CD4-positive, alpha-beta T cell treated with Interleukin-1 beta for 1 hour (primary cell): ENCODE measurements around the gene BMERB1.
"Not testable (repeated sequence)": the region's sequence is repeated elsewhere in the genome, so short reads cannot be mapped to it uniquely, and the experiment has no call there.

Experiments used
- DNase-seq, 2 donors: peaks; one replicate each; pipeline ENCODE4 v3.0.0-alpha.2; 2020 to 2022

The BMERB1 gene

DNA sequence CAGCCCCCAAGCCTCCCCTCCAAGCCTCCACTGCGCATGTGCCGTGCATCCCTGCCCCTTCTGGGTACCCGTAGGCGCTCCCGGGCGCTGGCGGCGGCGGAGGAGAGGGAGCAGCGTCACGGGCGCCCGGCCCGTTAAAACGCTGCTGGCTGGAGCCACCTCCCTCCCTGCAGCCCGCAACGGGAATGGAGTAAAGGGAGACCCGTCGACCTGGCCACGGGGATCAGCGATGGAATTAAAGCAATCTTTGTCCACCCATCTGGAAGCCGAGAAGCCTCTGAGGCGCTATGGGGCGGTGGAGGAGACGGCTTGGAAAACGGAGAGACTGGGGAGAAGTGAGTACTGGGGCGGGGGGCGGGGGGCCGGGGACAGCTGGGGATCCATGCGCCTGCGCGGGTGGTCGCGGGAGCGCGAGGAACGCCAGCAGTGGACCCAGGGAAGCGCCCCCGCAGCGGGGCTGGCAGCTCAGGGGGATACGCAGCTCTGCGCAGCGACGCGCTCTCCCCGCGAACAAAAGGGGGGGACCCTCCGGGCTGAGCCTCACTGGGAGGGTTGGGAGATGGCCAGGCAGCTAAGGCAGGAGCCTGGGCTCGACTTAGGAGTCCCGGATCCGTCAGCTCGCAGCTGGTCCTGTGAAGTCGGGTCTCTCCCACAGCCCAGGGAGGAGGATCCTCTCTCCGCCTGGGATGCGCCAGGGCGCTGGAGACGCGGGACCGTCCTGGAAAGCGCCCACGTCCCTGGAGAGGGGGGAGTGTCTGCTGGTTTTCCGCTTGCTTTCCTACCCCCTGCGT lies at the start of gene BMERB1:
Gene BMERB1, plus strand, starts transcription at position 164 of the 791 bp plus-strand sequence. Its CDS starts 66 bp downstream, at position 230.
- peak; percentile 40 to 49 for DNase-seq

- DNase-seq, result not testable (repeated sequence)
Measured at GRCh38 chr16:15388060-15388459, 46.3 kb upstream of the BMERB1 start.

DNA sequence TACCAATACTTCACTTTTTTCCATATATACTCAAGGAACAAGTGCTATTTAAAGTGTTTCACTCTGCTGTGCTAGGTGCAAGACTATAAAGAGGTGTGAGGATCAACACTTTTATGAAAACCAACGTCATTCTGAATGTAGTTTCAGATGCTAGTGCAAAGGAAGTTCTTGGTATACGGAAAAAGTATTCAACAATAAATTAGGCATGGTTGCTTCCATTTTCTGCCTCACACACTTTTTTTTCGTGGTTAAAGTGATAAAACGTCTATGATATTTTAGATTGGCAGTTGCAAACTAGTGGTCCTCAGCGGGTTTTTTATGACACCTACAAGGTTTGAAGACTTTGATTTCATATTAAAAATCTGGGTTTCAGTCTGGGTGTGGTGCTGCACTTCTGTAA lies 44.5 kb upstream of the BMERB1 start:
- DNase-seq, result peak in 1 of 2 donors; percentile 8

DNA sequence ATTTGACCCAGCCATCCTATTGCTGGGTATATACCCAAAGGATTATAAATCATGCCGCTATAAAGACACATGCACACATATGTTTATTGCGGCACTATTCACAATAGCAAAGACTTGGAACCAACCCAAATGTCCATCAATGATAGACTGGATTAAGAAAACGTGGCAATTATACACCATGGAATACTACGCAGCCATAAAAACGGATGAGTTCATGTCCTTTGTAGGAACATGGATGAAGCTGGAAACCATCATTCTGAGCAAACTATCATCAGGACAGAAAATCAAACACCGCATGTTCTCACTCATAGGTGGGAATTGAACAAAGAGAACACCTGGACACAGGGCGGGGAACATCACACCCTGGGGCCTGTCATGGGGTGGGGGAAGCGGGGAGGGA lies 41.4 kb upstream of the BMERB1 start:
- not testable (repeated sequence) for DNase-seq

GRCh38 chr16:15395631-15396508 lies 38.5 kb upstream of the BMERB1 start, which contains the start of gene MPV17L:
TSS of gene MPV17L (plus strand) at chr16:15395754. CDS start at chr16:15395898, 144 bp downstream.
- DNase-seq, result not testable (repeated sequence)

GRCh38 chr16:15396509-15396829 lies 37.9 kb upstream of the BMERB1 start:
- DNase-seq, result not testable (repeated sequence)

GRCh38 chr16:15396948-15397594 lies 37.3 kb upstream of the BMERB1 start:
- DNase-seq, result no peak

DNA sequence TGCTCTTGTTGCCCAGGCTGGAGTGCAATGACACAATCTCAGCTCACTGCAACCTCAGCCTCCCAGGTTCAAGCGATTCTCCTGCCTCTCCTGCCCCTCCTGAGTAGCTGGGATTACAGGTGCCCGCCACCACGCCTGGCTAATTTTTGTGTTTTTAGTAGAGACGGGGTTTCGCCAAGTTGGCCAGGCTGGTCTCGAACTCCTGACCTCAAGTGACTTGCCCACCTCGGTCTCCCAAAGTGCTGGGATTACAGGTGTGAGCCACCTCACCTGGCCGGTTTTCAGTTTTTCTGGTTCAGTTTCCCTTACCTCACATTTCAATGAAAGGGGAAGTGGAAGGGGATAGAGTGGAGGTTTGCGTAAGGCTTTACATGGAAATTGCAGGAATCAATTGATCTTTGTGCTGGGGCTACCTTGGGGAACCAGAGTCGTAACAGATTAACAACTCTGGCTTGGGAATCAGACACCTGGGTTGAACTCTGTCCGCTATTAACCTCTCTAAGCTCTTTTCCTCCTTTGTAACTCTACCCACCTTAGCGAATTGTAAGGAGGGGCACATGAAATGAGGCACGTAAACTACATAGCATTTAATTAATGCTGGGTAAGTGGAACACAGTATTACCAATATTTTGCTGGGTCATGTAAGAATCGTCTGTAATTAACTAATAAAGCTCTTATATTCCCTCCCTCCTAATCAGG lies 35.6 kb upstream of the BMERB1 start:
- DNase-seq, result no peak

- DNase-seq, result no peak
Measured at GRCh38 chr16:15399317-15399716, 35.1 kb upstream of the BMERB1 start.

DNA sequence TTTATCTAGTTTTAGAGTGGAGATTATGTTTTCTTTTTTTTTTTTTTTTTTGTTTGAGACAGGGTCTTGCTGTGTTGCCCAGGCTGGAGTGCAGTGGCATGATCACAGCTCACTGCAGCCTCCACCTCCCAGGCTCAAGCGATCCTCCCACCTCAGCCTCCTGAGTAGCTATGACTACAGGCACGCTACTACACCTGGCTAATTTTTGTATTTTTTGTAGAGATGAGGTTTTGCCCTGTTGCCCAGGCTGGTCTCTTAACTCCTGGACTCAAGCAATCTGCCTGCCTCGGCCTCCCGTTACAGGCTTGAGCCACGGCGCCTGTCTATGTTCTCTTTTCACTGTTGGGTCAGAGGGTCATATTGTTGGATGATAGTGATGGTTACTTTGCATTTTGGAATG lies 34.1 kb upstream of the BMERB1 start:
- DNase-seq, result not testable (repeated sequence)

DNA sequence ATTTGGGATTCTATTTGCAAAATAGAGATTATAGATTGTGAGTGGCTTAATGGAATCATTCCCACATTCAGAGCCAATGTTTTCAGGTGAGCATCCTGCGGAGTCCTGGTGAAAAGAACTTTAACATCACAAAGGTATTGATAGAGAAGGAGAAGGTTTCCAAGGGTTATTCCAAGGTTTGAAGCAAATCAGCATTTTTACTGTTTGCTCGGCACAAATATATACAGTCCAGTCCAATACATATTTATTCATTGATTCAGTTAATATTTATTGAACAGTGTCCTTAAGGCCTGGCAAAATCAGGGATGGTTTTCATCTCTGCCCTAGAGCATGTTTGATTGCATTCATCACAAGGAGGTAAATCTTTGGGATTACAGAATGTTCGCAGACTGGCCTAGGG lies 32.4 kb upstream of the BMERB1 start:
- DNase-seq, result no peak

GRCh38 chr16:15403392-15403995 lies 30.9 kb upstream of the BMERB1 start:
- no peak for DNase-seq

GRCh38 chr16:15404091-15404490 lies 30.3 kb upstream of the BMERB1 start:
- DNase-seq, result not testable (repeated sequence)

DNA sequence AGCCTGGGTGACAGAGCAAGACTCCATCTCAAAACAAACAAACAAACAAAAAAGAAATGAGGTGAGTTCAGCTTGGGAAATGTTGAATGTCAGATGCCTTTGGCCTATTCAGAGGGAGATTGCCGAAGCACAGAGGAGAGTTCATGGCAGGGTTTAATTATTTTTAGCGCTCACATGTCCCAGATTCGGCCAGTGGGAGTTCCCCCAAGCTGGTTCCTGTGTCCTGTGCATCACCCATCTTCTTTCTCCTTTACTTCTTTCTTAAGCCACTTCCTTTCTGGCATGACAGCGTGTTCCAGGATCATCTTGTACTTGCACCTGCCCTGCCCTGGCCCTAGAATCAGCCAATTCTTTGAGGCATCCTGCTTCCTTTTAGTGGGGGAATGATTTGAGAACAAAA lies 29.6 kb upstream of the BMERB1 start:
- peak in 1 of 2 donors; percentile 43 for DNase-seq

- not testable (repeated sequence) for DNase-seq
Measured at GRCh38 chr16:15407756-15408155, 26.6 kb upstream of the BMERB1 start.

GRCh38 chr16:15409476-15409875 lies 24.9 kb upstream of the BMERB1 start:
- not testable (repeated sequence) for DNase-seq

GRCh38 chr16:15415511-15415985 lies 18.8 kb upstream of the BMERB1 start:
- no peak for DNase-seq

DNA sequence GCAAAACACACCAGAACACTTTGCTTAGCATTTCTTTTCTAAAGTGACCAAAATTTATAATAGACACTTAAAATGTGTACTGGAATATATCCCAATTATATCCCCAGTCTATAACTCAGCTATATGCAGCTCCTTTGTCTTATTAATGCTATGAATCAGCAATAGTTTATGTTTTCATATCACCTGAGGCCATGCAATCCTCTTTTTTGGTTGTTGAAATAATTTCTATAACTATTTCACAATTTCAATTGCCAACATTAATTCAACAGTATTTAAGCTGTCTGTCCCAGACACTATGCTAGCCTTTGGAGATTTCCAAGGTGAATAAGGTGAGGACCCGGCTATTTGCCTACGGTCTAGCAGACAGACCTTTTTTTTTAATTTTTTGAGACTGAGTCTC lies 17.2 kb upstream of the BMERB1 start:
- DNase-seq, result no peak

DNA sequence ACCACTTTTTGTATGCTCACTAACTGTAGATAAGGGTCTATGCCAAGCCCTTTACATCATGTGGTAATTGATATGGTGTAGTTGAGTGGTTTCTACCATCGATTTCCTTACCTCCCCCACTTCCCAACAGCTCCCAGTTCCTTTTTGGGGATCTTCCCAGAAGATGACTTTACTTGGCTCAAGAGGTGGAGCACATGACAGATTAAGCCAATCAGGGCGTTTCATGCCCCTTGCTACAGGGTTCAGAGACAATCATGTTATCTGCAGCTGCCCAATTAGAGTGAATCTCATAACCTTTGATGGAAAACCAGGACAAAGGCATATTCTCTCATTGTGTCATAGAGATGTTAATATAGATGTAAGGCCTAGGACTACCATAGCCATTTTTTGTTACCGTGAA lies 16.2 kb upstream of the BMERB1 start:
- no peak for DNase-seq

GRCh38 chr16:15421696-15422095 lies 12.7 kb upstream of the BMERB1 start:
- DNase-seq, result not testable (repeated sequence)

- no peak for DNase-seq
Measured at GRCh38 chr16:15422222-15422621, 12.2 kb upstream of the BMERB1 start.

DNA sequence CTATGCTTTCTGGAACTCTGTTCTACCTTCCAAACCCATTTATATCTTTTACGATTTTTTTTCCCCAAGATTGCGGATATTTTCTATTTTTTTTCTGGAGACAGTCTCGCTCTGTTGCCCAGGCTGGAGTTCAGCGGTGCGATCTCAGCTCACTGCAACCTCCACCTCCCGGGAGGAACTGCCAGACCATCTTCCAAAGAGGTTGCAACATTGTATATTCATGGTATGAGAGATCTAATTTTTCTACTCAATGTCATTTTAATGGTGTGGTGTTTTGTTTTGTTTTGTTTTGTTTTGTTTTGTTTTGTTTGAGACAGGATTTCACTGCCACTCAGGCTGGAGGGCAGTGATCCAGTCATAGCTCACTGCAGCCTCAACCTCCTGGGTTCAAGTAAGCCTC lies 8.5 kb upstream of the BMERB1 start:
- DNase-seq, result no peak
